Measurements from ENCODE around the gene PAOX.

GRCh38 chr10:133335246-133336117 is 43.6 kb upstream of the PAOX start:
- TF ChIP-seq POLR2A (IDR thresholded peaks at IDR 0.05) = no peak
- TF ChIP-seq CTCF (IDR thresholded peaks at IDR 0.05) = no peak

Data from right lobe of liver (tissue), 4 donors.